HepG2 (cell line): ENCODE data around the gene LRRC8E. TPM values are rescaled to one million over a fixed set of nuclear protein-coding genes. Genes with fewer than 3 reads are reported as not detected.
A peak's percentile ranks its signal among the peaks of the same experiment; 100 is the strongest.

Source experiments
- ATAC-seq: fragments of 200-7000 bp; cut with Tn5 transposase; 3 replicates; pipeline ENCODE4 v1.9.1; 2020; ENCODE audit warnings: mild to moderate bottlenecking, moderate library complexity
- BruUV-seq: library from RNA; stranded (reverse); fragments of 400-500 nt; replicated peaks from 2 replicates; lab custom pipeline; 2021; lab: Mats Ljungman, UMichigan
- CTCF ChIA-PET: fragments of 300-600 bp; formaldehyde crosslinking; extraction: SDS; loops from one replicate; lab custom pipeline; 2021; ENCODE audit warnings: low total read pairs, inconsistent platforms, low intra/inter-chr PET ratio; lab: Yijun Ruan, JAX
- POLR2A ChIA-PET: fragments of 350-600 bp; sonication (Branson Sonifier 250); formaldehyde crosslinking; loops from one replicate; lab custom pipeline; 2020; ENCODE audit warnings: antibody characterized with exemption, inconsistent platforms; lab: Yijun Ruan, JAX
- DNase-seq: peaks from one replicate; pipeline ENCODE4 v3.0.0-alpha.2; 2015; ENCODE audit warnings: low spot score
- FAIRE-seq: peaks from 3 replicates; lab custom pipeline; 2011; peaks lifted over from hg19 to GRCh38; lab: Jason Lieb, UNC
- H2AFZ ChIP-seq: one replicate; pipeline ENCODE4 v1.6.1; 2011; ENCODE audit warnings: low read length, inconsistent platforms
- H3K27ac ChIP-seq: fragments of 300-600 bp; 3 replicates; pipeline ENCODE4 v1.8.0; 2011; ENCODE audit warnings: mixed run types, mild to moderate bottlenecking, mixed read lengths, low read length, inconsistent platforms; ENCODE audit not compliant: insufficient read depth; ENCODE audit errors: extremely low read length
- H3K27me3 ChIP-seq, 2 experiments: fragments of 200-600 bp in 1 of 2; 2 replicates in 1 of 2; 3 replicates in 1 of 2; pipeline versions ENCODE4 v1.6.0 to v1.8.0; 2011; ENCODE audit warnings: low read length in 2 of 2, mild to moderate bottlenecking in 2 of 2, moderate library complexity in 2 of 2, inconsistent platforms in 1 of 2; ENCODE audit not compliant: insufficient read depth in 2 of 2, control insufficient read depth in 1 of 2
- H3K36me3 ChIP-seq, 2 experiments: fragments of 200-600 bp in 1 of 2; replicated peaks in 1 of 2; 2 replicates in 1 of 2; 3 replicates in 1 of 2; pipeline versions ENCODE4 v1.5.1 to v1.8.0; 2011; ENCODE audit warnings: low read length in 2 of 2, inconsistent platforms in 1 of 2; ENCODE audit not compliant: insufficient read depth in 2 of 2, control insufficient read depth in 1 of 2
- H3K4me1 ChIP-seq: 2 replicates; pipeline ENCODE4 v1.5.1; 2012; ENCODE audit warnings: low read length, inconsistent platforms; ENCODE audit not compliant: insufficient read depth
- H3K4me2 ChIP-seq: 2 replicates; pipeline ENCODE4 v1.6.0; 2011; ENCODE audit warnings: low read depth, low read length, inconsistent platforms
- H3K4me3 ChIP-seq, 3 experiments: fragments of 200-600 bp in 1 of 3; sonication (generic), shearing (Covaris generic) in 1 of 3; replicated peaks in 1 of 3; 2 replicates each; pipeline ENCODE4 v1.5.1; 2011 to 2016; ENCODE audit warnings: low read length in 3 of 3, inconsistent platforms in 2 of 3, low read depth in 2 of 3, mild to moderate bottlenecking in 2 of 3, control low read depth in 1 of 3, mixed read lengths in 1 of 3; ENCODE audit not compliant: insufficient read depth in 1 of 3
- H3K79me2 ChIP-seq: one replicate; pipeline ENCODE4 v1.6.1; 2011; ENCODE audit warnings: low read length, inconsistent platforms; ENCODE audit not compliant: insufficient read depth
- H3K9ac ChIP-seq: 2 replicates; pipeline ENCODE4 v1.6.0; 2011; ENCODE audit warnings: mild to moderate bottlenecking, low read depth, low read length, inconsistent platforms; ENCODE audit not compliant: insufficient read depth
- H3K9me3 ChIP-seq: 2 replicates; pipeline ENCODE4 v1.5.1; 2012; ENCODE audit warnings: mild to moderate bottlenecking, low read length
- H4K20me1 ChIP-seq: 2 replicates; pipeline ENCODE4 v1.6.0; 2011; ENCODE audit warnings: inconsistent platforms, mild to moderate bottlenecking, low read length, moderate library complexity; ENCODE audit not compliant: insufficient read depth
- BRF2 ChIP-seq: sonication (generic); formaldehyde crosslinking; IDR thresholded peaks from 2 replicates; pipeline ENCODE4 v1.8.1; 2022; ENCODE audit warnings: mild to moderate bottlenecking, missing genetic modification reagents
- EP300 ChIP-seq, 3 experiments: sonication (generic) in 1 of 3; formaldehyde crosslinking in 1 of 3; IDR thresholded peaks; 2 replicates each; pipeline versions ENCODE4 v1.5.1 to v1.6.1; 2011 to 2020; ENCODE audit warnings: low read depth in 2 of 3, low read length in 2 of 3, borderline replicate concordance in 1 of 3, improper control_type of control experiment in 1 of 3, mild to moderate bottlenecking in 1 of 3, missing genetic modification reagents in 1 of 3, moderate library complexity in 1 of 3
- NPAS2 ChIP-seq: sonication (generic); formaldehyde crosslinking; IDR thresholded peaks from 2 replicates; pipeline ENCODE4 v1.8.0; 2022; ENCODE audit warnings: mild to moderate bottlenecking, missing genetic modification reagents, borderline replicate concordance
- NR2F2 ChIP-seq: IDR thresholded peaks from 2 replicates; pipeline ENCODE4 v1.6.1; 2012; ENCODE audit warnings: low read depth, inconsistent platforms, borderline replicate concordance
- RAD21 ChIP-seq: fragments of 450-650 bp; formaldehyde crosslinking; IDR thresholded peaks from 2 replicates; pipeline ENCODE4 v1.5.0; 2020; ENCODE audit warnings: mild to moderate bottlenecking
- RXRA ChIP-seq: sonication (generic); formaldehyde crosslinking; IDR thresholded peaks from 2 replicates; pipeline ENCODE4 v1.5.1; 2020; ENCODE audit warnings: missing genetic modification reagents
- RXRB ChIP-seq: IDR thresholded peaks from 2 replicates; pipeline ENCODE4 v1.6.1; 2016; ENCODE audit warnings: borderline replicate concordance, missing genetic modification reagents, missing compliant biosample characterization
- SIN3A ChIP-seq: IDR thresholded peaks from 2 replicates; pipeline ENCODE4 v1.6.1; 2011; ENCODE audit warnings: low read depth, mild to moderate bottlenecking, control low read depth, low read length, borderline replicate concordance
- YEATS2 ChIP-seq: sonication (generic); formaldehyde crosslinking; IDR thresholded peaks from 2 replicates; pipeline ENCODE4 v1.4.0; 2020; ENCODE audit warnings: missing genetic modification reagents, borderline replicate concordance
- YEATS4 ChIP-seq: sonication (generic); formaldehyde crosslinking; IDR thresholded peaks from 2 replicates; pipeline ENCODE4 v1.4.0; 2020; ENCODE audit warnings: missing genetic modification reagents, borderline replicate concordance
- ZBTB46 ChIP-seq: sonication (generic); formaldehyde crosslinking; IDR thresholded peaks from 2 replicates; pipeline ENCODE4 v1.4.0; 2020; ENCODE audit warnings: mild to moderate bottlenecking, missing genetic modification reagents, borderline replicate concordance
- ZFP36 ChIP-seq: fragments of 150-350 bp; IDR thresholded peaks from 2 replicates; pipeline ENCODE4 v1.6.1; 2018; ENCODE audit warnings: borderline replicate concordance, low read length, low read depth; ENCODE audit not compliant: partially characterized antibody
- ZFY ChIP-seq: sonication (generic); formaldehyde crosslinking; IDR thresholded peaks from 2 replicates; pipeline ENCODE4 v1.4.0; 2020; ENCODE audit warnings: missing genetic modification reagents
- ZNF282 ChIP-seq: fragments of 450-650 bp; IDR thresholded peaks from 2 replicates; pipeline ENCODE4 v1.6.1; 2018; ENCODE audit not compliant: partially characterized antibody
- ZNF569 ChIP-seq: sonication (generic); formaldehyde crosslinking; IDR thresholded peaks from 2 replicates; pipeline ENCODE4 v1.5.0; 2020; ENCODE audit warnings: mild to moderate bottlenecking, missing genetic modification reagents, moderate library complexity, borderline replicate concordance
- ZNF580 ChIP-seq: IDR thresholded peaks from 2 replicates; pipeline ENCODE4 v1.6.1; 2016; ENCODE audit warnings: low read depth, borderline replicate concordance
- ZNF891 ChIP-seq: sonication (generic); formaldehyde crosslinking; IDR thresholded peaks from 2 replicates; pipeline ENCODE4 v1.5.0; 2020; ENCODE audit warnings: mild to moderate bottlenecking, missing genetic modification reagents
- WGBS: methylation state at CpG from one replicate; pipeline ENCODE4 v1.1.6; 2017; ENCODE audit warnings: low lambda C conversion rate; 5-methylcytosine and 5-hydroxymethylcytosine counted together
- in situ Hi-C: cut with HindIII; loops from 2 replicates; pipeline ENCODE4 v1.10.0; 2017; ENCODE audit warnings: low pct_unique_long_range_greater_than_20kb; ENCODE audit not compliant: extremely low pct_ligation_motif_present
- intact Hi-C: fragments of 100-400 bp; cut with micrococcal nuclease; formaldehyde crosslinking; loops from one replicate; pipeline ENCODE4 v1.10.0; 2022; ENCODE audit not compliant: unreplicated experiment
- polyA plus RNA-seq, 8 experiments: library from polyadenylated mRNA; depleted of rRNA in 3 of 8; stranded (reverse) in 7 of 8; unstranded in 1 of 8; fragments of >200 nt; fragmentation: Illumina TruSeq in 4 of 8; extraction: Trizol in 4 of 8; gene quantifications; 2 replicates each; pipeline versions ENCODE4 v1.2.1 to v1.2.3, GENCODE V29; 2011 to 2016; ENCODE audit warnings: low read depth in 4 of 8, missing spikeins in 1 of 8, mixed read lengths in 1 of 8; ENCODE audit not compliant: insufficient read depth in 1 of 8
- total RNA-seq, 5 experiments: library from RNA; depleted of rRNA; stranded (reverse); fragments of >200 nt; fragmentation: Illumina TruSeq; extraction: Trizol; gene quantifications; 2 replicates each; pipeline ENCODE4 v1.2.3, GENCODE V29; 2016; ENCODE audit warnings: low read depth in 1 of 5
- TF ChIP-seq, protein P1 (sequence below): sonication (generic); formaldehyde crosslinking; IDR thresholded peaks from 2 replicates; pipeline ENCODE4 v1.5.1; 2020; ENCODE audit warnings: missing genetic modification reagents, mild to moderate bottlenecking, borderline replicate concordance

LRRC8E gene
- total and polyA plus RNA-seq, 2 of the 13 experiments (the other 11 are each of a cell fraction or from before 2014, with no cell fraction given), result 8.0 to 10.3 TPM

DNA sequence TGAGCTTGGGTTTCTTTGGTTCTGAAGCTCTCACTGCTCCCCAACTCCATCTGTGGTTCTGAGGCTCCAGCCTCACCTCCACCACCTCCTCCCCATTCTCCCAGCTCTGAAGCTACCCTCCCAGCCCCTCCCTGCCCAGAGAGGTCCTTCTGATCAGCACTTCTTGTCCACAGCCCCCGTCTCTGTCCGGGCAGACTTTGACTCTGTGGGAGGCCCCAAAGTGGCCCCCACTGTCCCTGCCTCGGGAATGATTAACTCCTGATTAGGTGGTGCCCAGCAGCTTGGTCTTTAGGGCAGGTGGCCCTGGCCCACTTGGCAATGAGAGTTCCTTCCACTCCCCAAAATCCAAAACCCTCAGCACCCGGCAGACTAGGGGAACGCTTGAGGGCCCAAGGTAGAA is 43.9 kb upstream of the LRRC8E start (continued):
- no peak for TF ChIP-seq ZBTB46
- TF ChIP-seq YEATS2 (CRISPR knock-in tag), result no peak
- no peak for TF ChIP-seq SIN3A

DNA sequence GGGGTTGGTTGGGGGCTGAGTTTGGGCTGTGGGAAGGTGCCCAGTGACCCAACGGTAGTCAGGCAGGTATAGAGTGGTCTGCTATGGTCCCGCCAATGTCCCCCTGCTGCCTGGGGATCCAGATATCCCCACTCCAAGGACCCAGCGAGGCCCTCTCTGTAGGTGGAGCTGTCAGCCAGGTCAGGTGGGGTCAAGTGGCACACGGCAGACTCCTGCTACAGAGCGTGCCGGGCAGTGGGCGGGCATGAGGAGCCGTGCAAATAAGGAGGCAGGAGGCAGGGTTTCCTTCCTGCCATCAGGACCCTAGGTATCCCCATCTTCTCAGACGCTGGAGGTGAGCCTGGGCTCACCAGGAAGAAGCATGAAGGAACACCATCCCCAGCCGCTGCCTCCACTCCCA is 43.4 kb upstream of the LRRC8E start:
- WGBS, result 12% methylated on average over 7 of the region's 10 CpGs
- DNase-seq (no peak), FAIRE-seq (no peak), ATAC-seq (peak; percentile 39)
- no TSS peak for BruUV-seq
- Histone ChIP-seq H4K20me1 (no peaks in the 10 kb centered on the region), H2AFZ (no peak overlapping the region), H3K36me3 (no peaks in the 10 kb centered on the region), H3K9me3 (no peaks in the 10 kb centered on the region), H3K9ac (no peak overlapping the region), H3K79me2 (no peaks in the 10 kb centered on the region), H3K27ac (no peak overlapping the region), H3K4me2 (peak overlapping the region; percentile 56), H3K4me1 (peaks cover 27% of the 10 kb centered on the region), H3K4me3 (peak overlapping the region in 1 of 3 experiments; percentile 48; a peak in 2 of 6 replicates), H3K27me3 (peaks cover 0 to under 1% of the 10 kb centered on the region in 2 experiments; a peak in 1 of 5 replicates)
- in situ Hi-C loops, result no loop called here
- CTCF ChIA-PET, result no interaction called here
- POLR2A ChIA-PET, result interaction anchor here (1.2 to 1.6 kb wide), 2 partner anchors 76 to 99 kb away, joined by 5 to 6 read pairs; partner anchors contain the start of genes SNAPC2 and TIMM44
- intact Hi-C loops, result no loop called here
- TF ChIP-seq ZFP36 (no peak), NPAS2 (CRISPR knock-in tag) (no peak), ZFY (no peak), YEATS4 (CRISPR knock-in tag) (no peak), RAD21 (CRISPR knock-in tag) (no peak), ZNF891 (CRISPR knock-in tag) (peak; percentile 22; the same call in 1 of the 2 replicates), RXRA (CRISPR knock-in tag) (peak; percentile 40; the same call in 1 of the 2 replicates), NR2F2 (0 out of 2 replicates have a peak, but pooled peaks have one; percentile 25), EP300 (IDR thresholded peaks at IDR 0.05; ENCODE audit: low read depth in 2 of 2, low read length in 2 of 2) (no peak), EP300 (CRISPR knock-in tag; IDR thresholded peaks at IDR 0.05; ENCODE audit: borderline replicate concordance) (no peak), ZNF580 (no peak), ZNF569 (CRISPR knock-in tag) (no peak), ZNF282 (no peak), BRF2 (no peak), RXRB (CRISPR knock-in tag) (0 out of 2 replicates have a peak, but pooled peaks have one; percentile 16)
- TF ChIP-seq, protein P1, sequence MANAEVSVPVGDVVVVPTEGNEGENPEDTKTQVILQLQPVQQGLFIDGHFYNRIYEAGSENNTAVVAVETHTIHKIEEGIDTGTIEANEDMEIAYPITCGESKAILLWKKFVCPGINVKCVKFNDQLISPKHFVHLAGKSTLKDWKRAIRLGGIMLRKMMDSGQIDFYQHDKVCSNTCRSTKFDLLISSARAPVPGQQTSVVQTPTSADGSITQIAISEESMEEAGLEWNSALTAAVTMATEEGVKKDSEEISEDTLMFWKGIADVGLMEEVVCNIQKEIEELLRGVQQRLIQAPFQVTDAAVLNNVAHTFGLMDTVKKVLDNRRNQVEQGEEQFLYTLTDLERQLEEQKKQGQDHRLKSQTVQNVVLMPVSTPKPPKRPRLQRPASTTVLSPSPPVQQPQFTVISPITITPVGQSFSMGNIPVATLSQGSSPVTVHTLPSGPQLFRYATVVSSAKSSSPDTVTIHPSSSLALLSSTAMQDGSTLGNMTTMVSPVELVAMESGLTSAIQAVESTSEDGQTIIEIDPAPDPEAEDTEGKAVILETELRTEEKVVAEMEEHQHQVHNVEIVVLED, result no peak
